HCT116 (cell line): Measurements from ENCODE around the gene PDE6B. TPM values are rescaled to one million over a fixed set of nuclear protein-coding genes. Genes with fewer than 3 reads are reported as not detected.

Experiments used
- ATAC-seq: fragments of 200-7000 bp; cut with Tn5 transposase; 2 replicates; pipeline ENCODE4 v1.9.1; 2020; ENCODE audit warnings: mild to moderate bottlenecking, moderate library complexity
- BruUV-seq: library from RNA; stranded (reverse); fragments of 400-500 nt; replicated peaks from 2 replicates; lab custom pipeline; 2021; lab: Mats Ljungman, UMichigan
- CTCF ChIA-PET: fragments of 300-600 bp; sonication (Branson Sonifier 250); formaldehyde crosslinking; loops from one replicate; lab custom pipeline; 2021; ENCODE audit warnings: antibody characterized with exemption; lab: Charles Lee
- POLR2A ChIA-PET: fragments of 300-600, 350-600 bp; sonication (Branson Sonifier 250); formaldehyde crosslinking; loops from one replicate; lab custom pipeline; 2021; ENCODE audit warnings: antibody characterized with exemption; lab: Charles Lee
- RAD21 ChIA-PET, 2 experiments: fragments of 300-600 bp; sonication (Branson Sonifier 250); formaldehyde crosslinking; loops; one replicate each; lab custom pipeline; 2023; ENCODE audit warnings: low total read pairs in 2 of 2; ENCODE audit not compliant: uncharacterized antibody in 2 of 2, unreplicated experiment in 2 of 2, low non-redundant PET in 1 of 2; lab: Charles Lee
- DNase-seq: peaks from one replicate; pipeline ENCODE4 v3.0.0-alpha.2; 2010; ENCODE audit warnings: low read depth, low spot score
- H2AFZ ChIP-seq: fragments of 200-600 bp; shearing (Covaris generic), sonication (generic); 2 replicates; pipeline ENCODE4 v1.6.1; 2017; ENCODE audit warnings: low read depth, mixed run types, mixed read lengths, antibody characterized with exemption, low read length; ENCODE audit not compliant: poor library complexity, severe bottlenecking
- H3K27ac ChIP-seq: 2 replicates; pipeline ENCODE4 v1.5.1; 2012; ENCODE audit warnings: low read depth, low read length
- H3K27me3 ChIP-seq: fragments of 200-600 bp; sonication (generic); 2 replicates; pipeline ENCODE4 v1.6.1; 2016; ENCODE audit warnings: mixed run types, low read length, mixed read lengths; ENCODE audit not compliant: insufficient read depth
- H3K36me3 ChIP-seq, 2 experiments: fragments of 200-500 bp in 1 of 2; fragments of 200-600 bp in 1 of 2; sonication (Bioruptor generic) in 1 of 2; sonication (generic) in 1 of 2; 2 replicates each; pipeline versions ENCODE4 v1.5.1 to v1.6.1; 2014 to 2016; ENCODE audit warnings: low read length in 2 of 2, inconsistent platforms in 1 of 2, mixed read lengths in 1 of 2, mixed run types in 1 of 2; ENCODE audit not compliant: insufficient read depth in 2 of 2, control insufficient read depth in 1 of 2
- H3K4me1 ChIP-seq, 2 experiments: fragments of 200-600 bp in 1 of 2; sonication (generic) in 1 of 2; 2 replicates each; pipeline versions ENCODE4 v1.5.1 to v1.6.1; 2012 to 2017; ENCODE audit warnings: low read length in 2 of 2, inconsistent platforms in 1 of 2, mild to moderate bottlenecking in 1 of 2, mixed read lengths in 1 of 2, mixed run types in 1 of 2, moderate library complexity in 1 of 2; ENCODE audit not compliant: insufficient read depth in 2 of 2, control insufficient read depth in 1 of 2
- H3K4me2 ChIP-seq: fragments of 200-600 bp; sonication (generic); 2 replicates; pipeline ENCODE4 v1.6.1; 2017; ENCODE audit warnings: mixed run types, low read length, mixed read lengths
- H3K4me3 ChIP-seq, 2 experiments: fragments of 200-600 bp in 1 of 2; sonication (generic) in 1 of 2; replicated peaks in 1 of 2; 2 replicates each; pipeline ENCODE4 v1.5.1; 2011 to 2016; ENCODE audit warnings: low read length in 2 of 2, control low read depth in 1 of 2, low read depth in 1 of 2, mild to moderate bottlenecking in 1 of 2, mixed read lengths in 1 of 2, mixed run types in 1 of 2
- H3K79me2 ChIP-seq: fragments of 200-600 bp; sonication (generic); 2 replicates; pipeline ENCODE4 v1.6.1; 2017; ENCODE audit warnings: mild to moderate bottlenecking, mixed run types, low read length, moderate library complexity, mixed read lengths; ENCODE audit not compliant: insufficient read depth
- H3K9ac ChIP-seq: fragments of 200-600 bp; sonication (generic); 2 replicates; pipeline ENCODE4 v1.6.1; 2016; ENCODE audit warnings: low read length, mixed read lengths
- H3K9me2 ChIP-seq: fragments of 200-600 bp; sonication (generic), shearing (Covaris generic); 2 replicates; pipeline ENCODE4 v1.6.1; 2017; ENCODE audit warnings: mixed run types, mild to moderate bottlenecking, moderate library complexity; ENCODE audit not compliant: insufficient read depth
- H3K9me3 ChIP-seq, 2 experiments: fragments of 200-500 bp in 1 of 2; fragments of 200-600 bp in 1 of 2; sonication (Bioruptor generic) in 1 of 2; sonication (generic) in 1 of 2; 2 replicates each; pipeline ENCODE4 v1.6.1; 2014 to 2017; ENCODE audit warnings: low read length in 2 of 2, mixed read lengths in 2 of 2, inconsistent platforms in 1 of 2, low read depth in 1 of 2, mild to moderate bottlenecking in 1 of 2, mixed run types in 1 of 2, moderate library complexity in 1 of 2; ENCODE audit not compliant: control insufficient read depth in 1 of 2, insufficient read depth in 1 of 2
- H4K20me1 ChIP-seq: fragments of 200-600 bp; sonication (generic), shearing (Covaris generic); 2 replicates; pipeline ENCODE4 v1.6.1; 2017; ENCODE audit warnings: mixed run types, mild to moderate bottlenecking, moderate library complexity; ENCODE audit not compliant: insufficient read depth
- CEBPB ChIP-seq: IDR thresholded peaks from 2 replicates; pipeline ENCODE4 v1.6.1; 2012; ENCODE audit warnings: low read depth
- CTCF ChIP-seq, 3 experiments: fragments of 200-600 bp in 1 of 3; sonication (generic) in 1 of 3; IDR thresholded peaks in 2 of 3; conservative IDR thresholded peaks in 1 of 3; 2 replicates each; pipeline ENCODE4 v1.5.1; 2012 to 2017; ENCODE audit warnings: low read depth in 2 of 3, low read length in 2 of 3, antibody characterized with exemption in 1 of 3, borderline replicate concordance in 1 of 3, control low read depth in 1 of 3, mild to moderate bottlenecking in 1 of 3, mixed read lengths in 1 of 3, mixed run types in 1 of 3, moderate library complexity in 1 of 3; ENCODE audit not compliant: insufficient read depth in 1 of 3
- EGR1 ChIP-seq: IDR thresholded peaks from 2 replicates; pipeline ENCODE4 v1.6.1; 2012; ENCODE audit warnings: low read depth
- ELF1 ChIP-seq: IDR thresholded peaks from 2 replicates; pipeline ENCODE4 v1.6.1; 2012; ENCODE audit warnings: low read depth, borderline replicate concordance
- EZH2 ChIP-seq: fragments of 200-600 bp; sonication (generic); IDR thresholded peaks from 2 replicates; pipeline ENCODE4 v1.6.1; 2017; ENCODE audit warnings: antibody characterized with exemption, mixed run types
- EZH2phosphoT487 ChIP-seq: fragments of 200-600 bp; IDR thresholded peaks from 2 replicates; pipeline ENCODE4 v1.6.1; 2018; ENCODE audit warnings: antibody characterized with exemption, borderline replicate concordance
- FOSL1 ChIP-seq: IDR thresholded peaks from 2 replicates; pipeline ENCODE4 v1.6.1; 2012; ENCODE audit warnings: low read depth
- JUND ChIP-seq: IDR thresholded peaks from 2 replicates; pipeline ENCODE4 v1.6.1; 2012
- POLR2AphosphoS5 ChIP-seq: IDR thresholded peaks from 2 replicates; pipeline ENCODE4 v1.6.1; 2011; ENCODE audit warnings: mild to moderate bottlenecking, low read depth, low read length, moderate library complexity
- RAD21 ChIP-seq: IDR thresholded peaks from 2 replicates; pipeline ENCODE4 v1.6.1; 2012; ENCODE audit warnings: low read depth, mild to moderate bottlenecking
- SRF ChIP-seq: IDR thresholded peaks from 2 replicates; pipeline ENCODE4 v1.6.1; 2012; ENCODE audit warnings: low read depth
- TCF7L2 ChIP-seq: IDR thresholded peaks from 2 replicates; pipeline ENCODE4 v1.7.0; 2011; ENCODE audit warnings: borderline replicate concordance, inconsistent platforms; ENCODE audit not compliant: insufficient read depth, insufficient read length; ENCODE audit errors: extremely low read depth
- YY1 ChIP-seq: IDR thresholded peaks from 2 replicates; pipeline ENCODE4 v1.6.1; 2011; ENCODE audit warnings: low read length, low read depth, moderate library complexity, mild to moderate bottlenecking; ENCODE audit not compliant: insufficient replicate concordance; ENCODE audit errors: extremely low read depth
- ZNF274 ChIP-seq: fragments of 200-500 bp; sonication (Bioruptor generic); IDR thresholded peaks from 2 replicates; pipeline ENCODE4 v1.6.1; 2014; ENCODE audit warnings: mild to moderate bottlenecking, low read depth, low read length, inconsistent platforms
- intact Hi-C: fragments of 100-400 bp; cut with micrococcal nuclease; formaldehyde crosslinking; loops from 2 replicates; pipeline ENCODE4 v1.10.0; 2022
- total RNA-seq: library from RNA; stranded (reverse); gene quantifications from one replicate; pipeline ENCODE4 v1.2.1, GENCODE V29; 2021; ENCODE audit not compliant: unreplicated experiment
- TF ChIP-seq, protein P1 (sequence below): IDR thresholded peaks from 2 replicates; pipeline ENCODE4 v1.6.1; 2012

The PDE6B gene
- total RNA-seq, 1 experiment from 2014 or later, result not detected

- H3K79me2 ChIP-seq, result no peaks in the 10 kb centered on the region
- no TSS peak for BruUV-seq
- ATAC-seq (no peak), DNase-seq (no peak)
- H3K4me3 ChIP-seq, result no peak overlapping the region
- H3K4me1 ChIP-seq, result no peaks in the 10 kb centered on the region
- CTCF ChIA-PET, result no interaction called here
- H3K27ac ChIP-seq, result no peak overlapping the region
- RAD21 ChIA-PET, result no interaction called here
- intact Hi-C loops, result no loop called here
- H3K4me2 ChIP-seq, result no peak overlapping the region
- no peaks in the 10 kb centered on the region for H4K20me1 ChIP-seq
- H3K27me3 ChIP-seq, result no peaks in the 10 kb centered on the region
- H3K9me2 ChIP-seq, result no peaks in the 10 kb centered on the region
- POLR2A ChIA-PET, result no interaction called here
- H2AFZ ChIP-seq, result no peak overlapping the region
- no peaks in the 10 kb centered on the region for H3K9me3 ChIP-seq
- H3K36me3 ChIP-seq, result no peaks in the 10 kb centered on the region
- no peak overlapping the region for H3K9ac ChIP-seq
- no peak for TF ChIP-seq ELF1
Measured at GRCh38 chr4:589219-589963, 36.0 kb upstream of the PDE6B start.

GRCh38 chr4:590313-590841 lies 35.0 kb upstream of the PDE6B start:
- no peaks in the 10 kb centered on the region for H3K9me2 ChIP-seq
- CTCF ChIA-PET, result interaction anchor here (1.3 kb wide), 1 partner anchor 12 kb away, joined by 3 read pairs; no protein-coding TSS in a partner anchor
- POLR2A ChIA-PET, result no interaction called here
- H2AFZ ChIP-seq, result no peak overlapping the region
- RAD21 ChIA-PET, result no interaction called here
- no peaks in the 10 kb centered on the region for H3K9me3 ChIP-seq
- DNase-seq, result no peak
- no peak overlapping the region for H3K27ac ChIP-seq
- H3K36me3 ChIP-seq, result no peaks in the 10 kb centered on the region
- no peaks in the 10 kb centered on the region for H3K4me1 ChIP-seq
- no peaks in the 10 kb centered on the region for H3K27me3 ChIP-seq
- no peaks in the 10 kb centered on the region for H4K20me1 ChIP-seq
- H3K79me2 ChIP-seq, result no peaks in the 10 kb centered on the region
- no peak overlapping the region for H3K9ac ChIP-seq
- no TSS peak for BruUV-seq
- no peak for ATAC-seq
- H3K4me3 ChIP-seq, result no peak overlapping the region
- H3K4me2 ChIP-seq, result no peak overlapping the region
- intact Hi-C loops, result no loop called here
- TF ChIP-seq ELF1 (no peak), EZH2phosphoT487 (no peak), CTCF (IDR thresholded peaks at IDR 0.05 in 2 of 3, conservative IDR thresholded peaks at IDR 0.05 in 1 of 3; ENCODE audit: borderline replicate concordance in 1 of 3, insufficient read depth in 1 of 3, low read depth in 2 of 3, low read length in 2 of 3) (no peak), EZH2 (no peak), SRF (no peak), RAD21 (no peak), EGR1 (no peak), CEBPB (no peak), YY1 (no peak), TCF7L2 (no peak), FOSL1 (no peak), POLR2AphosphoS5 (no peak), ZNF274 (no peak), JUND (no peak)
- TF ChIP-seq, protein P1, sequence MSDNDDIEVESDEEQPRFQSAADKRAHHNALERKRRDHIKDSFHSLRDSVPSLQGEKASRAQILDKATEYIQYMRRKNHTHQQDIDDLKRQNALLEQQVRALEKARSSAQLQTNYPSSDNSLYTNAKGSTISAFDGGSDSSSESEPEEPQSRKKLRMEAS, result no peak
